ENCODE data around the gene TP73.

DNA sequence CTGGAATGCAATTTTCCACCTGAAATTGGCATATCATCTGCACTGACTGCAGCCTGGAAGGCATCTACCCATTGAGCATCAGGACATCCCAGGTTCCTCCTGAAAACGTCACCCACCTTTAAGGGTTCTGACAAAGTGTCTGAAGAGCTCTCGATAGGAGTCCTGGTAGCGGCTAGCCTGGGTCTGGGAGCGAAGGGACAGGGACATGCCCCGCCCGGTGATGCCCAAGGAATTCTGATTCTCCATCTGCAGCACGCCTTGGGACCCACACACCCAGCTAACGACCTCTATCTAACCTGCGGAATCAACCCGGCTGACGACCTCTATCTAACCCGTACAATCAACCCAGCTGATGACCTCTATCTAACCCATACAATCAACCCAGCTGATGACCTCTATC is 86.6 kb downstream of the TP73 start:
- TF ChIP-seq, protein P1, sequence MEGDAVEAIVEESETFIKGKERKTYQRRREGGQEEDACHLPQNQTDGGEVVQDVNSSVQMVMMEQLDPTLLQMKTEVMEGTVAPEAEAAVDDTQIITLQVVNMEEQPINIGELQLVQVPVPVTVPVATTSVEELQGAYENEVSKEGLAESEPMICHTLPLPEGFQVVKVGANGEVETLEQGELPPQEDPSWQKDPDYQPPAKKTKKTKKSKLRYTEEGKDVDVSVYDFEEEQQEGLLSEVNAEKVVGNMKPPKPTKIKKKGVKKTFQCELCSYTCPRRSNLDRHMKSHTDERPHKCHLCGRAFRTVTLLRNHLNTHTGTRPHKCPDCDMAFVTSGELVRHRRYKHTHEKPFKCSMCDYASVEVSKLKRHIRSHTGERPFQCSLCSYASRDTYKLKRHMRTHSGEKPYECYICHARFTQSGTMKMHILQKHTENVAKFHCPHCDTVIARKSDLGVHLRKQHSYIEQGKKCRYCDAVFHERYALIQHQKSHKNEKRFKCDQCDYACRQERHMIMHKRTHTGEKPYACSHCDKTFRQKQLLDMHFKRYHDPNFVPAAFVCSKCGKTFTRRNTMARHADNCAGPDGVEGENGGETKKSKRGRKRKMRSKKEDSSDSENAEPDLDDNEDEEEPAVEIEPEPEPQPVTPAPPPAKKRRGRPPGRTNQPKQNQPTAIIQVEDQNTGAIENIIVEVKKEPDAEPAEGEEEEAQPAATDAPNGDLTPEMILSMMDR (IDR thresholded peaks at IDR 0.05; ENCODE audit: low read depth, low read length): no peak
- no peak for TF ChIP-seq EZH2phosphoT487 (IDR thresholded peaks at IDR 0.05; ENCODE audit: low read depth)
